ENCODE data around the gene AGBL5.

AGBL5 gene

GRCh38 chr2:27007416-27008374, 43.8 kb upstream of the AGBL5 start:
- DNase-seq (ENCODE audit: low read depth) = no peak
- no peak overlapping the region for H3K4me3 ChIP-seq (replicated peaks; ENCODE audit: low read depth, low read length)
- no peak for TF ChIP-seq CTCF (IDR thresholded peaks at IDR 0.05; ENCODE audit: low read length, missing control alignments)

GRCh38 chr2:27008678-27009077, 42.8 kb upstream of the AGBL5 start:
- no peak for DNase-seq (ENCODE audit: low read depth)
- no peak for TF ChIP-seq CTCF (IDR thresholded peaks at IDR 0.05; ENCODE audit: low read length, missing control alignments)
- H3K4me3 ChIP-seq (replicated peaks; ENCODE audit: low read depth, low read length) = no peak overlapping the region

GRCh38 chr2:27009083-27009482, 42.4 kb upstream of the AGBL5 start:
- TF ChIP-seq CTCF (IDR thresholded peaks at IDR 0.05; ENCODE audit: low read length, missing control alignments) = no peak
- DNase-seq (ENCODE audit: low read depth) = no peak
- H3K4me3 ChIP-seq (replicated peaks; ENCODE audit: low read depth, low read length) = no peak overlapping the region

GRCh38 chr2:27009716-27010115, 41.8 kb upstream of the AGBL5 start:
- no peak for TF ChIP-seq CTCF (IDR thresholded peaks at IDR 0.05; ENCODE audit: low read length, missing control alignments)
- DNase-seq (ENCODE audit: low read depth) = no peak
- H3K4me3 ChIP-seq (replicated peaks; ENCODE audit: low read depth, low read length) = no peak overlapping the region

GRCh38 chr2:27010139-27010538, 41.3 kb upstream of the AGBL5 start:
- DNase-seq (ENCODE audit: low read depth) = no peak
- TF ChIP-seq CTCF (IDR thresholded peaks at IDR 0.05; ENCODE audit: low read length, missing control alignments) = no peak
- H3K4me3 ChIP-seq (replicated peaks; ENCODE audit: low read depth, low read length) = no peak overlapping the region

GRCh38 chr2:27013738-27014137, 37.7 kb upstream of the AGBL5 start:
- TF ChIP-seq CTCF (IDR thresholded peaks at IDR 0.05; ENCODE audit: low read length, missing control alignments) = no peak
- no peak for DNase-seq (ENCODE audit: low read depth)
- H3K4me3 ChIP-seq (replicated peaks; ENCODE audit: low read depth, low read length) = no peak overlapping the region
